SU-DHL-6 (cell line): ENCODE measurements around the gene ARHGEF17.

Experiments
- H2AFZ ChIP-seq: fragments of 200-600 bp; sonication (generic); 2 replicates; pipeline ENCODE4 v1.6.1; 2014; ENCODE audit warnings: low read depth, mild to moderate bottlenecking, moderate library complexity, mixed read lengths, antibody characterized with exemption, low read length; ENCODE audit not compliant: severe bottlenecking
- H3F3A ChIP-seq: fragments of 200-600 bp; shearing (Covaris generic); 2 replicates; pipeline ENCODE4 v1.6.0; 2016; ENCODE audit warnings: antibody characterized with exemption, mild to moderate bottlenecking; ENCODE audit not compliant: insufficient read depth
- H3K27ac ChIP-seq: fragments of 200-600 bp; sonication (generic); 2 replicates; pipeline ENCODE4 v1.5.1; 2016; ENCODE audit warnings: low read depth, mild to moderate bottlenecking, low read length, moderate library complexity, mixed read lengths
- H3K27me3 ChIP-seq: fragments of 200-600 bp; sonication (generic), shearing (Covaris generic); 2 replicates; pipeline ENCODE4 v1.6.0; 2014; ENCODE audit warnings: mild to moderate bottlenecking, low read length
- H3K36me3 ChIP-seq: fragments of 200-600 bp; sonication (generic); 2 replicates; pipeline ENCODE4 v1.6.1; 2014; ENCODE audit warnings: mild to moderate bottlenecking, low read length, mixed read lengths
- H3K4me2 ChIP-seq: fragments of 300-600, 200-600 bp; shearing (Covaris generic), sonication (generic); 2 replicates; pipeline ENCODE4 v1.6.0; 2014; ENCODE audit warnings: low read length, low read depth, mild to moderate bottlenecking; ENCODE audit not compliant: poor library complexity, severe bottlenecking
- H3K4me3 ChIP-seq: fragments of 200-600 bp; sonication (generic); 2 replicates; pipeline ENCODE4 v1.5.1; 2014; ENCODE audit warnings: antibody characterized with exemption, low read length, mild to moderate bottlenecking, mixed read lengths; ENCODE audit not compliant: insufficient read depth, poor library complexity, severe bottlenecking
- H3K79me2 ChIP-seq: fragments of 200-600 bp; sonication (generic); 2 replicates; pipeline ENCODE4 v1.6.1; 2014; ENCODE audit warnings: mild to moderate bottlenecking, low read length, moderate library complexity; ENCODE audit not compliant: insufficient read depth
- H3K9ac ChIP-seq: fragments of 200-600 bp; sonication (generic); 2 replicates; pipeline ENCODE4 v1.7.0; 2014; ENCODE audit warnings: mild to moderate bottlenecking, low read length
- H3K9me2 ChIP-seq: fragments of 200-600 bp; sonication (generic); replicated peaks from 2 replicates; pipeline ENCODE4 v1.6.1; 2014; ENCODE audit warnings: low read length; ENCODE audit not compliant: insufficient read depth
- H3K9me3 ChIP-seq: fragments of 200-600 bp; sonication (generic); 2 replicates; pipeline ENCODE4 v1.6.1; 2014; ENCODE audit warnings: low read length, mixed read lengths; ENCODE audit not compliant: insufficient read depth
- H4K20me1 ChIP-seq: fragments of 200-600 bp; sonication (generic); 2 replicates; pipeline ENCODE4 v1.6.1; 2014; ENCODE audit warnings: low read depth, mild to moderate bottlenecking, antibody characterized with exemption, low read length, moderate library complexity, mixed read lengths
- CTCF ChIP-seq: fragments of 200-600 bp; sonication (generic); IDR thresholded peaks from one replicate; pipeline ENCODE4 v1.5.1; 2017; ENCODE audit warnings: antibody characterized with exemption, mild to moderate bottlenecking, low read length, moderate library complexity; ENCODE audit not compliant: insufficient read depth, poor library complexity, severe bottlenecking
- EZH2phosphoT487 ChIP-seq: fragments of 200-600 bp; sonication (generic), shearing (Covaris generic); conservative IDR thresholded peaks from 2 replicates; pipeline ENCODE4 v1.6.1; 2018; ENCODE audit warnings: mild to moderate bottlenecking, antibody characterized with exemption, low read length, moderate library complexity, mixed read lengths

ARHGEF17 gene

GRCh38 chr11:73312036-73312435 lies 4.0 kb downstream of the ARHGEF17 start:
- Histone ChIP-seq H3K9ac (no peak overlapping the region), H3F3A (no peaks in the 10 kb centered on the region), H3K36me3 (no peaks in the 10 kb centered on the region), H3K9me2 (no peaks in the 10 kb centered on the region), H3K79me2 (no peaks in the 10 kb centered on the region), H3K9me3 (no peaks in the 10 kb centered on the region), H3K27me3 (no peaks in the 10 kb centered on the region), H4K20me1 (no peaks in the 10 kb centered on the region), H3K4me3 (no peak overlapping the region), H3K4me2 (no peak overlapping the region), H2AFZ (no peak overlapping the region), H3K27ac (no peak overlapping the region)
- TF ChIP-seq CTCF, result no peak
- TF ChIP-seq EZH2phosphoT487, result no peak

GRCh38 chr11:73312851-73313327 lies 4.8 kb downstream of the ARHGEF17 start:
- Histone ChIP-seq H3K79me2 (no peaks in the 10 kb centered on the region), H3K27ac (no peak overlapping the region), H3K9me2 (no peaks in the 10 kb centered on the region), H3K36me3 (no peaks in the 10 kb centered on the region), H3K9ac (no peak overlapping the region), H3K4me2 (no peak overlapping the region), H4K20me1 (no peaks in the 10 kb centered on the region), H3K4me3 (no peak overlapping the region), H3K27me3 (no peaks in the 10 kb centered on the region), H2AFZ (no peak overlapping the region), H3F3A (no peaks in the 10 kb centered on the region), H3K9me3 (no peaks in the 10 kb centered on the region)
- no peak for TF ChIP-seq EZH2phosphoT487
- TF ChIP-seq CTCF, result no peak

- H3K27ac ChIP-seq, result no peak overlapping the region
- H3K4me2 ChIP-seq, result no peak overlapping the region
These were observed 5.6 kb downstream of the ARHGEF17 start for GRCh38 chr11:73313652-73314051.

GRCh38 chr11:73314117-73314961 lies 6.3 kb downstream of the ARHGEF17 start:
- Histone ChIP-seq H3K9ac (no peak overlapping the region), H2AFZ (no peak overlapping the region), H3K36me3 (no peaks in the 10 kb centered on the region), H3K27me3 (no peaks in the 10 kb centered on the region), H4K20me1 (no peaks in the 10 kb centered on the region), H3K9me2 (no peaks in the 10 kb centered on the region), H3F3A (no peaks in the 10 kb centered on the region), H3K4me3 (no peak overlapping the region), H3K79me2 (no peaks in the 10 kb centered on the region), H3K27ac (no peak overlapping the region), H3K4me2 (no peak overlapping the region), H3K9me3 (no peaks in the 10 kb centered on the region)
- no peak for TF ChIP-seq EZH2phosphoT487
- TF ChIP-seq CTCF, result no peak

More at GRCh38 chr11:73313652-73314051, 5.6 kb downstream of the ARHGEF17 start:
- Histone ChIP-seq H4K20me1 (no peaks in the 10 kb centered on the region), H3K36me3 (no peaks in the 10 kb centered on the region), H3K79me2 (no peaks in the 10 kb centered on the region), H3K9me3 (no peaks in the 10 kb centered on the region), H3K9ac (no peak overlapping the region), H3F3A (no peaks in the 10 kb centered on the region), H3K9me2 (no peaks in the 10 kb centered on the region), H3K4me3 (no peak overlapping the region), H3K27me3 (no peaks in the 10 kb centered on the region), H2AFZ (no peak overlapping the region)
- no peak for TF ChIP-seq EZH2phosphoT487
